Heart left ventricle (tissue), 13 donors: ENCODE results near the gene CRY2.

Experiments
- POLR2A ChIP-seq, 2 donors: fragments of 450-650 bp; IDR thresholded peaks; one replicate each; pipeline ENCODE4 v1.6.1; 2017; ENCODE audit warnings: antibody characterized with exemption in 2 of 2, mild to moderate bottlenecking in 2 of 2, moderate library complexity in 2 of 2
- TF ChIP-seq, protein P1 (sequence below), 12 donors: fragments of 200-600 bp; sonication (generic) in 4 of 12; IDR thresholded peaks; one replicate each; pipeline versions ENCODE4 v1.5.0 to v1.8.0; 2018 to 2022; ENCODE audit warnings: antibody characterized with exemption in 12 of 12, mild to moderate bottlenecking in 5 of 12
- donor health status: ischemic (EF 13 %, LVEDD 7.1; RV severe dilation, severe dysfunction).
- donor health status: DM: no; HTN: yes; CAD: no.
- donor health status: DM: no; HTN: no; CAD: no.
- donor health status: ischemic (EF 25% LVEDD 6.9; RV normal size, moderate dysfunction).
- donor health status: ischemic (EF 25% LVEDD 5.7; RV mildly dilated, moderate dysfunction).
- donor health status: ischemic (EF 35%, LVEDD 5.7; RV mildly dilated, moderate dysfunction).
- donor health status: nonischemic (EF 11% LVEDD 7.7; RV severe dilation, severe dysfunction).
- donor health status: DM: yes; HTN: yes; CAD: no.
- donor health status: PGD.
- donor health status: ischemic (EF 29% LVEDD 5.4; RV normal size, mild dysfunction).
- donor health status: nonischemic (EF 23%, LVEDD 6.1; RV moderate dilation, normal function).

- TF ChIP-seq, protein P1, sequence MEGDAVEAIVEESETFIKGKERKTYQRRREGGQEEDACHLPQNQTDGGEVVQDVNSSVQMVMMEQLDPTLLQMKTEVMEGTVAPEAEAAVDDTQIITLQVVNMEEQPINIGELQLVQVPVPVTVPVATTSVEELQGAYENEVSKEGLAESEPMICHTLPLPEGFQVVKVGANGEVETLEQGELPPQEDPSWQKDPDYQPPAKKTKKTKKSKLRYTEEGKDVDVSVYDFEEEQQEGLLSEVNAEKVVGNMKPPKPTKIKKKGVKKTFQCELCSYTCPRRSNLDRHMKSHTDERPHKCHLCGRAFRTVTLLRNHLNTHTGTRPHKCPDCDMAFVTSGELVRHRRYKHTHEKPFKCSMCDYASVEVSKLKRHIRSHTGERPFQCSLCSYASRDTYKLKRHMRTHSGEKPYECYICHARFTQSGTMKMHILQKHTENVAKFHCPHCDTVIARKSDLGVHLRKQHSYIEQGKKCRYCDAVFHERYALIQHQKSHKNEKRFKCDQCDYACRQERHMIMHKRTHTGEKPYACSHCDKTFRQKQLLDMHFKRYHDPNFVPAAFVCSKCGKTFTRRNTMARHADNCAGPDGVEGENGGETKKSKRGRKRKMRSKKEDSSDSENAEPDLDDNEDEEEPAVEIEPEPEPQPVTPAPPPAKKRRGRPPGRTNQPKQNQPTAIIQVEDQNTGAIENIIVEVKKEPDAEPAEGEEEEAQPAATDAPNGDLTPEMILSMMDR (IDR thresholded peaks at IDR 0.05), result no peak
- no peak for TF ChIP-seq POLR2A (IDR thresholded peaks at IDR 0.05)
Measured at GRCh38 chr11:45918962-45919675, 71.8 kb downstream of the CRY2 start.
